ENCODE data around the gene RNF151. TPM values are rescaled to one million over a fixed set of nuclear protein-coding genes. Genes with fewer than 3 reads are reported as not detected.
"Not testable (repeated sequence)": the region's sequence is repeated elsewhere in the genome, so short reads cannot be mapped to it uniquely, and the experiment has no call there.

The RNF151 gene
- total RNA-seq, 1 donor from 2014 or later: not detected

DNA sequence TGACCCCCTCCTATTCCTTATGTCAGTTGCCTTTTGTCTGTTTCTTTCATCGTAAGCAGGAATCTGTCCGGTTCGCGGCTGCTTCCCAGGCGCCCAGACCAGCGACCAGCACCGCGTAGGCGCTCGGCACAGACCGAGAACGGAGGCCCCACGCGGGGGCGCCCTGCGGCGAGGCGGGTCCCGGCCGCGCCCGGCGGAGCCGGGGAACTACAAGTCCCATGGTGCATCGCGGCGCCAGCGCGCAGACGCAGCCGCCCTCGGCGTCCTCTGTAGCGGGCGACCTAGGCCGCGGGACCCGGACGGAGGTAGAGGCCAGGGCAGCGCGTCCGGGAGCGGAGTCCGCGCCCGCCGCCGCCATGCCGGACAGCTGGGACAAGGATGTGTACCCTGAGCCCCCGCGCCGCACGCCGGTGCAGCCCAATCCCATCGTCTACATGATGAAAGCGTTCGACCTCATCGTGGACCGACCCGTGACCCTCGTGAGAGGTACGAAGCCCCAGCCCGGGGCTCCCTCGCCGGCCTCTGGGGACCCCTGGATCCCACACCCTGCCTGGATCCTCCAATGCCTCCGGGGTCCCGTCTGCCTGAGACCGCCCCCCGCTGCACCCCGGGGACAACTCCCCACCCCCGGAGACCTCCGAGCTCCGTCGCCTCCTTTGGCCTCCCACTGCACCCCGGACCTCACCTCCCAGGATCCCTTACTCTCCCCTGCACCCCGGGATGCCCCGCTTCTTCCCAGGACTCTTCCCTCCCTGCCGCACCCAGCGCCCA is 7.2 kb upstream of the RNF151 start, which contains the start of gene NDUFB10:
Gene NDUFB10, plus strand, starts transcription at position 270 of the 771 bp plus-strand sequence. Its CDS starts 87 bp downstream, at position 357.
- H3K4me1 Mint-ChIP-seq: peaks cover 30% of the 10 kb centered on the region
- intact Hi-C loops (cut with micrococcal nuclease): loop anchor here (1.0 kb wide), 1 partner anchor 16 kb away; the partner anchor contains the start of gene MSRB1

DNA sequence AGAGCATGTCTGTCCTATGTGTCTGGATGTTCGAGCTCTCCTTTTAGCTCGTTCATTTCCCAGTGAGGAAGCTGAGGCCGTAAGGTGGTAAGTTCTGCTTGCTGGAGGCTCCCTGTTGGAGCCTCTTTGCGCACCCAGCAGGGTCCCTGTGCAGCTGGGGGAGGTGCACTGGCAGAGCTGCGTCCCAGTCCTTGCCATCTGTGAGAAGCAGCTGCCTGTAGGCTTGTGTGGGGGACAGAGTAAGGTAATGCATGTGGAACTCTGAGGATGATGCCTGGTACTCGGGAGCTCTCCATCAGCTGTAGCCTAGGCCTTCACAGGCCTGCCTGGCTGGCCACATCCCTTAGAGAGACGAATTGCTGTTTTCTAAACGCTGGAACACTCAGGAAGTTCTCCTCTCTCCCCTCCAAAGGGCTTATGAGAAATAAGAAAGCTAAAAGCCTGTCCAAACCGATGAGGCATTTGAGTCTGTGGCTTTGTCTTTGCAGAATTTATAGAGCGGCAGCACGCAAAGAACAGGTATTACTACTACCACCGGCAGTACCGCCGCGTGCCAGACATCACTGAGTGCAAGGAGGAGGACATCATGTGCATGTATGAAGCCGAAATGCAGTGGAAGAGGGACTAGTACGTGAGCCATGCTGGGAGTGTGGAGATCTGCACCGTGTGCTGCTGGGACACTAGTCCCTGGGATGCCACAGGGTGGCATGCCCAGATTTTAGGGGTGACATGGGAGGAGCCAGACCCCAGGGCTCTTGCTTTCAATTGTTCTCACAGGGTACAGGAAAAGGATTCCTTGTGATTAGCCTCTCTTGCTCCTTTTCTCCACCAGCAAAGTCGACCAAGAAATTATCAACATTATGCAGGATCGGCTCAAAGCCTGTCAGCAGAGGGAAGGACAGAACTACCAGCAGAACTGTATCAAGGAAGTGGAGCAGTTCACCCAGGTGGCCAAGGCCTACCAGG is 5.7 kb upstream of the RNF151 start:
- Mint-ChIP-seq H3K27ac (peak overlapping the region; percentile 96), H3K27me3 (no peaks in the 10 kb centered on the region), H3K9me3 (no peaks in the 10 kb centered on the region), H3K4me3 (peak overlapping the region; percentile 99), H3K4me1 (peaks cover 35% of the 10 kb centered on the region), H3K36me3 (ENCODE audit: low read depth) (peaks cover 55% of the 10 kb centered on the region)
- DNase-seq: peak; percentile 73
- intact Hi-C loops (cut with micrococcal nuclease): no loop called here

More for the DNA sequence above, 7.2 kb upstream of the RNF151 start, which contains the start of gene NDUFB10:
- H3K27me3 Mint-ChIP-seq: no peaks in the 10 kb centered on the region
- no peaks in the 10 kb centered on the region for H3K9me3 Mint-ChIP-seq
- H3K4me3 Mint-ChIP-seq: peak within 1 kb of the TSS; percentile 99
- peak; percentile 99 for DNase-seq
- peaks cover 45% of the 10 kb centered on the region for H3K36me3 Mint-ChIP-seq (ENCODE audit: low read depth)
- peak within 1 kb of the TSS; percentile 96 for H3K27ac Mint-ChIP-seq

DNA sequence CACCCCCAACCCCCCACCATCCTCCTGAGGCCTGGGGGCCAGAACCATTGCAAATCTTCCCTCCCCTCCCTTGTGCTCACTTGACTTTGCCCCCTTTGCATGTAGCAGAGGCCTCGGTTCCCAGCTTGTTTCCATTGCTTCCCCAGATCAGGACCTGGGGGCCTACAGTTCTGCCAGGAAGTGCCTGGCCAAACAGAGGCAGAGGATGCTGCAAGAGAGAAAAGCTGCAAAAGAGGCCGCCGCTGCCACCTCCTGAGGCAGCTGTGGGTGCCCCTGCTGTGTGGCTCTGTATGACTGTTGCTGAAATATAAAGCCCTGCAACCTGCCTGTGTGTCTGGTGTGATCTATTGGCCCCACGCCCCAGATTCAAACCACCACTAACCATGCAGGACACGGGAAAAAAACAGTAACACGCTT is 5.0 kb upstream of the RNF151 start:
- Mint-ChIP-seq H3K4me1 (peaks cover 35% of the 10 kb centered on the region), H3K4me3 (peak overlapping the region; percentile 68), H3K36me3 (ENCODE audit: low read depth) (peaks cover 55% of the 10 kb centered on the region), H3K27ac (peak overlapping the region; percentile 63), H3K9me3 (no peaks in the 10 kb centered on the region), H3K27me3 (no peaks in the 10 kb centered on the region)
- intact Hi-C loops (cut with micrococcal nuclease): no loop called here
- DNase-seq: no peak

DNA sequence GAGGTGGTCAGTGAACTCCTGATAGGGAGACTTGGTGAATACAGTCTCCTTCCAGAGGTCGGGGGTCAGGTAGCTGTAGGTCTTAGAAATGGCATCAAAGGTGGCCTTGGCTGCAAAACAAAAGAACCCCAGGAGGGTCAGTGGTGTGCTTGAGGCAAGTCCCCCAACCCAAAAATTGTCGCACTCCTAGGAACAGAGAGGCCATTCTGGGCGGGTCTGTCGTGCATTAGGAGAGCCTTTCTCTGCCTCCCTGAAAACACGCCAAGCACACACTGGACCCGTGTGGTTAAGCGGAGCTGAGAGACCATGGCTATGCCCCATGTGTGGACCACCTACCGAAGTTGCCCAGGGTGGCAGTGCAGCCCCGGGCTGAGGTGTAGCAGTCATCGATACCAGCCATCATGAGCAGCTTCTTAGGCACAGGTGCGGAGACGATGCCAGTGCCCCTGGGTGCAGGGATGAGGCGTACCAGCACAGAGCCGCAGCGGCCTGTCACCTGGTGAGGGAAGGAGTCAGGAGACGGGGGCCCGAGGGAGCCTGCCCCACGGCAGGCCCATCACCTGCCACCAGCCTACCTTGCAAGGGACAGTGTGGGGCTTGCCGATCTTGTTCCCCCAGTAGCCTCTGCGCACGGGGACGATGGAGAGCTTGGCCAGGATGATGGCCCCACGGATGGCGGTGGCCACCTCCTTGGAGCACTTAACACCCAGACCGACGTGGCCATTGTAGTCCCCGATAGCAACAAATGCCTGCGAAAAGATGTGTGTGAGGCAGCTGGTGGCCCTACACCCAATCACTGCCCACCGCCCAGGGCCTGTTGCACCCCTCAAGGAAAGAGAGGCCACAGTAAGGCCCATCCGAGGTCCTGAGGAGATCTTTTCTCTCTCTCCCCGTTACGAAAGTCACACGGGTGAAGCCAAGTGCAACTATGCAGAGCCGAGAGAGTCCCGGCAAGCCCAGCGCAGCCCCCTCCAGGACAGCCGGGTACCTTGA is 4.2 kb upstream of the RNF151 start:
- H3K27me3 Mint-ChIP-seq; H3K9me3 Mint-ChIP-seq; intact Hi-C loops (cut with micrococcal nuclease); DNase-seq: not testable (repeated sequence)
- peaks cover 34% of the 10 kb centered on the region for H3K4me1 Mint-ChIP-seq
- H3K36me3 Mint-ChIP-seq (ENCODE audit: low read depth): peaks cover 55% of the 10 kb centered on the region
- peak overlapping the region; percentile 97 for H3K27ac Mint-ChIP-seq
- H3K4me3 Mint-ChIP-seq: peak overlapping the region; percentile 99

DNA sequence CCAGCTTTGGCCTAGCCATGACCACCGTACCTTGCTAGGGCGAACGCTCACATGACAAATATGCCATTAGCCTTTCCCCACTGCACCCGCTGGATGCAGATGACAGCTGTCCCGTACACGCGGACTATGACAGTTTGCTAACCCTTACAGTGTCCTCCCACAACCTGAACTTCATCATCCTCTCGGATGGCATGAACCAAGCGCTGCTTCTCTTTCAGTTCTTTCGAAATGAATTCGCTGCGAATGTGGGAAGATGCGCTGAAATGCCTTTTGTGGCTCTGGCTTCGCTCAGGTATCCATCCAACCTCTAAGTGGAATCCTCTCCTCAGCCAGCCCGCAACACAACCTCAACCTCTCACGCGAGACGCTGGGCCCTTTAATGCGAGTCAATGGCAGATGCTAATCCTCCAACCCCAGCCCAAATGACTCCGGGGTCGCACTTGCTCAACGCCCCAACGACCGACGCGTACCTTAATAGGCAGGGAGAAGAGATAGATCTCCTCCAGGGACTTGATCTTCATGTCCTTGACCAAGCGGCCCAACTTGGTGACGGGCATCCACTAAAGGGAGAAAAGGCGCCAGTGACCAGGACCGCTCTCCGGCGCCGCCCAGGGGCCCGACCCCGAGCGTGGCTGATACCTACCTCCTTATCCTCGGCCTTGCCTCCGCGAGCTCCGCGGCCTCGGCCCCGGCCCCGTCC is 2.7 kb upstream of the RNF151 start:
- H3K27me3 Mint-ChIP-seq: no peaks in the 10 kb centered on the region
- H3K27ac Mint-ChIP-seq: peak overlapping the region; percentile 97
- intact Hi-C loops (cut with micrococcal nuclease): loop anchor here (1.0 to 2.0 kb wide), 3 partner anchors 8 to 27 kb away; partner anchors contain the start of genes MSRB1 and TBL3
- no peaks in the 10 kb centered on the region for H3K9me3 Mint-ChIP-seq
- peaks cover 55% of the 10 kb centered on the region for H3K36me3 Mint-ChIP-seq (ENCODE audit: low read depth)
- peaks cover 33% of the 10 kb centered on the region for H3K4me1 Mint-ChIP-seq
- DNase-seq: peak; percentile 83
- H3K4me3 Mint-ChIP-seq: peak overlapping the region; percentile 99

DNA sequence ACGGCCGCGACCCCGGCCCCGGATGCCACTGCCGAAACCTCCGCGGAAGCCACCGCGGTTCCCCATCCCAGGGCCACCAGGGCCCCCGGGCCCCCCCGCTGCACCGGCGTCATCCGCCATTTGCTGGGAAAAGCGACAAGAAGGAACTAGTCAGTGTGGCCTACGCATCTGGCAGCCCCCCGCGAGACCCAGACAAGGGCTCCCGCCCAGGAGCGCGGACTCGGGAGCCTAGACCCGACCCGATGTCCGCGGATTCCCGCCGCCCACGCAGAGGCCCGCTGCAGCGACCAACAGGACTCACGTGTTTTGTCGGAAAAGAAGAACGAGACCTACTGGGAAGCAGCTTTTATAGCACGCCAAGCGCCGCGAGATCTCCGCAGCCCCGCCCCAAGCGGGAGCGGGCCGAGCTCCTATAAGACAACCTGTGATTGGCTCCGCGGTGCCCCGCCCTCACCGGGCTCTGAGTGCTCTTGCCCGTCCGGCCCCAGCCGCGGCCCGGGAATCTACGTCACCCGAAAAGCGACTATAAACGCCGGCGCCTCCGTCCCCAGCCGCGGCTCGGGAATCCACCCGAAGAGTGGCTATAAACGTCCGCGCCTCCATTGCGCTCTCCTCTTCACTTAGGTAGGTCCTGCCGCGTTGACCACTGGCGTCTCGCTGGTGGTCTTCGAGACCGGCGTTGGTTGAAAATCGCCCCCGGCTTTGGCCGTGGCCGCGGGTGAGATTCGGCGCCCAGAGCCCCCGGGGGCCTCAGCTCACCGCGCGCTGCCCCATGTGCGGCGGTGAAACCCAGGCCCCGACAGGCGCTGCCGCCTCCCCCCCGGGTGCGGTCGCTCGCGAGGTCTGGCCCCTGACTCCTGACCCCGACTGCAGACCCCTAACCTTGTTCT is 1.9 kb upstream of the RNF151 start, which contains the start of gene RPS2:
Gene RPS2, minus strand, starts transcription at position 321 of the 890 bp plus-strand sequence. Its CDS starts 201 bp downstream, at position 120.
- Mint-ChIP-seq H3K27ac (peak within 1 kb of the TSS; percentile 97), H3K4me1 (peaks cover 31% of the 10 kb centered on the region), H3K36me3 (ENCODE audit: low read depth) (peaks cover 54% of the 10 kb centered on the region), H3K27me3 (no peaks in the 10 kb centered on the region), H3K9me3 (no peaks in the 10 kb centered on the region), H3K4me3 (peak within 1 kb of the TSS; percentile 99)
- peak; percentile 100 for DNase-seq
- intact Hi-C loops (cut with micrococcal nuclease): loop anchor here (1.0 to 2.0 kb wide), 3 partner anchors 8 to 26 kb away; partner anchors contain the start of genes MSRB1 and TBL3

DNA sequence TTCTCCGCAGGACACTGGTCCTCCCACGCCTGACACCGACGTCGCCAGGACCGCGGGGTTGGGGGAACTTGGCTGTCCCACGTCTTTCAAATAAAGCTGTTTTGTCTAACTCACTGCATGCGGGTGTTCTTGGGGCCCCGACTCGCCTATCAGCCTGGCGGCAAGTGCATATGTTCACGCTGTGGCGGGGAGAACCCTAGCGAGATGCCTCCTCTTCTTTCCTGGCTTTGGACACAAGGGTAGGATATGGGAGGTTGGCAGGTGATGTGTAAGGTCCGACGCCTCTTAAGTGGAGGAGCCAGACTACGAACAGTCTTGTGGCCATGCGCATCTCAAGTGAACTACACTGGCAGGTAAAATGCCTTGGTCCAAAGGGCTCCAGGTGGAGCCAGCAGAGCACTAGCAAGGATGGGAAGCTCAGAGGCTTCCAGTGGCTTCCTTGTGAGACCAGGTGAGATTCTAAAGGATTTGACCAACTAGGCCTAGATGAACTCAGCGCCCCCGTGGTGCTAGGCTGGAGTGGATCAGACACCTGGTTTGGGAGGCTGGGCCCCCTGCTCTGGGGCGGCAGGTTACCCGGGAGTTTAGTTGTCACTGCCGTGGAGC is 1.2 kb upstream of the RNF151 start:
- Mint-ChIP-seq H3K36me3 (ENCODE audit: low read depth) (peaks cover 47% of the 10 kb centered on the region), H3K4me3 (peak overlapping the region; percentile 99), H3K27me3 (no peaks in the 10 kb centered on the region), H3K4me1 (peaks cover 26% of the 10 kb centered on the region), H3K9me3 (no peaks in the 10 kb centered on the region), H3K27ac (peak overlapping the region; percentile 97)
- intact Hi-C loops (cut with micrococcal nuclease): loop anchor here (2.0 kb wide), 1 partner anchor 25 kb away; no protein-coding TSS in a partner anchor
- no peak for DNase-seq

DNA sequence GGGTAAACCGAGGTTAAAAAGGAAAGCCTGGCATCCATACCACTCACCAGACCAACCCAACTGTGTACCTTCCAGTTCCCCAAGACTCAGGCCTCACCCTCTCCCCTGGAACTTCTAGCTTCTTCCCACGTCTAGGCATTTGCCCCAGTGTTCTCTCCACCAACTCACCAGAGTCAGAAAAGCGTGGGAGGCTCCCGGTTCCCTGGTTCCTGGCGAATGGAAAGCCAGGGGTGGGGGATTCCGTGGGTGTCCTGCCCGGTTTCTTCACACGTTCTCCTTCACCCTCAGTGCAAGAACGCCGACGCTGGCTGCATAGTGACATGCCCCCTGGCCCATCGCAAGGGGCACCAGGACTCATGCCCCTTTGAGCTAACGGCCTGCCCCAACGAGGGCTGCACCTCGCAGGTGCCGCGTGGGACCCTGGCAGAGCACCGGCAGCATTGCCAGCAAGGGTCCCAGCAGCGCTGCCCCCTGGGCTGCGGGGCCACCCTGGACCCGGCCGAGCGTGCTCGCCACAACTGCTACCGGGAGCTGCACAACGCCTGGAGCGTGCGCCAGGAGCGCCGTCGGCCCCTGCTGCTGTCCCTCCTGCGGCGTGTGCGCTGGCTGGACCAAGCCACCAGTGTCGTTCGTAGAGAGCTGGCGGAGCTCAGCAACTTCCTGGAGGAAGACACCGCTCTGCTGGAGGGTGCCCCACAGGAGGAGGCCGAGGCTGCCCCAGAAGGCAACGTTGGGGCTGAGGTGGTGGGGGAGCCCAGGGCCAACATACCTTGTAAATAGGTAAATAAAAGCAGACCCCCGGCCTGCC is 1.7 kb downstream of the RNF151 start:
- no peak for DNase-seq
- H3K4me3 Mint-ChIP-seq: no peak overlapping the region
- H3K9me3 Mint-ChIP-seq: no peaks in the 10 kb centered on the region
- H3K27me3 Mint-ChIP-seq: no peaks in the 10 kb centered on the region
- H3K36me3 Mint-ChIP-seq (ENCODE audit: low read depth): peaks cover 30% of the 10 kb centered on the region
- H3K27ac Mint-ChIP-seq: no peak overlapping the region
- intact Hi-C loops (cut with micrococcal nuclease): no loop called here
- peaks cover 26% of the 10 kb centered on the region for H3K4me1 Mint-ChIP-seq

DNA sequence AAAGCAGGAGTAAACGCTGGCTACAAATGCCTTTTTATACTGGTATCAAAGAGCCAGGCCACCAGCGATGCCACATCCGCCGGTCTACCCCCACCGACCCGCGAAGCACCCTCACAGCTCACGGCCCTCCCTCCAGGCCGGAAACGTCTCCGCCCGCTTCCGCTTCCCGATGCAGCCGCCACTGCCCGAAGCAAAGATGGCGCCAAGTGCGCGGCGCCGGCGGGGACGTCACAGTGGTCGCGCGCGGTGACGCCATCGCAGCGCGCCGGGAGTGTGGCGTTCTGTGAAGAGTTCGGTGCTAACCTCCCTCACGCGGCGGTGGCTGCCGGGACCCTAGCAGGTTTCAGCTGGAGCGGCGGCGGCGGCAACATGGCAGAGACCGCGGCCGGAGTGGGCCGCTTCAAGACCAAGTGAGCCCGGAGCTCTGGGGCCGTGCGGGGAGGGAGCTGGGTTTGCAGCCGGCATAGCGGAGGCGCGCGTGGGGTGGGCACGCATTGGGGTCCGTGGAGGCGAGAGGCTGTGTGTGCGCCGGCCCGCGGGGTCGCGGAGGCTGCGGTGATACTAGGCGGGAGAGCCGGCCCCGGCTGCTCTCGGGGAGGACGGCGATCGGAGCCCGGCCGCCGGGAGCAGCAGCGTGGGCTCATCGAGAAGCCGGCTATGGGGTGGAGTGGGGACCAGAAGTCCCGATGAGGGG is 5.3 kb downstream of the RNF151 start, which contains the start of gene TBL3:
Gene TBL3, plus strand, starts transcription at position 258 of the 694 bp plus-strand sequence. Its CDS starts 112 bp downstream, at position 370.
- H3K4me3 Mint-ChIP-seq: peak within 1 kb of the TSS; percentile 99
- H3K4me1 Mint-ChIP-seq: peaks cover 17% of the 10 kb centered on the region
- DNase-seq: peak; percentile 99
- H3K36me3 Mint-ChIP-seq (ENCODE audit: low read depth): peaks cover 23% of the 10 kb centered on the region
- H3K9me3 Mint-ChIP-seq: no peaks in the 10 kb centered on the region
- peak within 1 kb of the TSS; percentile 95 for H3K27ac Mint-ChIP-seq
- H3K27me3 Mint-ChIP-seq: no peaks in the 10 kb centered on the region
- intact Hi-C loops (cut with micrococcal nuclease): loop anchor here (1.0 to 5.0 kb wide), 3 partner anchors 8 to 35 kb away; partner anchors contain the start of genes RPS2 and ZNF598

DNA sequence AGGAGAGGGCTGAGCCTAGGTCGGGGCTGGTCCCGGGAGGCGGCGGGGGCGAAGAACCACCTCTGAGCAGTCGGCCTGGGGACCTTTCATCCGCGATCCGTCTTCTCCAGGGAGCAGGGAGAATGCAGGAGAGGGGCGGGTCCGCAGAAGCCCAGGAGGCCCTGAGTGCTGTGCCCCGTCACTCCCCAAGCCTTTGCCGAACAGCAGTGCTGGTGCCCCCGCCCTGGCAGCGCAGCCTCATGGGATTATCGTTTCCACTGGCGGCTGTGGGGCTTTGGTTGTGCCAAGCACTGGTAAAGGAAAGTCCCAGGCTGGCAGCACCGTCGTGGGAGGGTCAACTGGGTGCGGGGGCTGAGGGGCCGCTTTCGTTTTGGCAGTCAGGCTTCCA is 5.8 kb downstream of the RNF151 start:
- peak; percentile 74 for DNase-seq
- H3K27ac Mint-ChIP-seq: peak overlapping the region; percentile 95
- intact Hi-C loops (cut with micrococcal nuclease): loop anchor here (1.0 to 5.0 kb wide), 3 partner anchors 8 to 35 kb away; partner anchors contain the start of genes RPS2 and ZNF598

More for the DNA sequence above, 5.8 kb downstream of the RNF151 start:
- no peaks in the 10 kb centered on the region for H3K9me3 Mint-ChIP-seq
- H3K4me1 Mint-ChIP-seq: peaks cover 16% of the 10 kb centered on the region
- H3K27me3 Mint-ChIP-seq: no peaks in the 10 kb centered on the region
- H3K36me3 Mint-ChIP-seq (ENCODE audit: low read depth): peaks cover 24% of the 10 kb centered on the region
- peak overlapping the region; percentile 99 for H3K4me3 Mint-ChIP-seq

Data from activated CD4-positive, alpha-beta T cell treated with anti-CD3 and anti-CD28 coated beads, Interleukin-2, amount 10 ng/mL, durations not matched to agents 24 days and 14 days (primary cell).